AG04450 (cell line): ENCODE results near the gene VWCE. TPM values are rescaled to one million over a fixed set of nuclear protein-coding genes. Genes with fewer than 3 reads are reported as not detected.

Experiments
- CTCF ChIA-PET: fragments of 300-600, 350-600 bp; formaldehyde crosslinking; extraction: SDS; loops from one replicate; lab custom pipeline; 2022; ENCODE audit warnings: antibody characterized with exemption, inconsistent platforms; lab: Charles Lee
- POLR2A ChIA-PET: fragments of 350-600 bp; formaldehyde crosslinking; extraction: SDS; loops from one replicate; lab custom pipeline; 2021; ENCODE audit warnings: antibody characterized with exemption, inconsistent platforms; lab: Yijun Ruan, JAX
- DNase-seq: peaks from one replicate; pipeline ENCODE4 v3.0.0-alpha.2; 2011; ENCODE audit warnings: low read depth, low spot score
- H3K27ac ChIP-seq: one replicate; pipeline ENCODE4 v1.5.1; 2012; ENCODE audit warnings: low read depth, low read length, control low read depth
- H3K27me3 ChIP-seq: one replicate; pipeline ENCODE4 v1.6.0; 2012; ENCODE audit warnings: low read length; ENCODE audit not compliant: control insufficient read depth, insufficient read depth
- H3K4me3 ChIP-seq: 2 replicates; pipeline ENCODE4 v1.5.1; 2011; ENCODE audit warnings: mild to moderate bottlenecking, low read depth, low read length, control low read depth
- H3K9me3 ChIP-seq: 2 replicates; pipeline ENCODE4 v1.5.1; 2012; ENCODE audit warnings: low read length; ENCODE audit not compliant: control insufficient read depth, insufficient read depth
- CTCF ChIP-seq: IDR thresholded peaks from 2 replicates; pipeline ENCODE4 v1.5.1; 2011; ENCODE audit warnings: low read depth, low read length, control low read depth, inconsistent platforms
- polyA plus RNA-seq: library from polyadenylated mRNA; depleted of rRNA; stranded (reverse); fragments of >200 nt; gene quantifications from 2 replicates; pipeline ENCODE4 v1.2.3, GENCODE V29; 2011

VWCE gene
- polyA plus RNA-seq, 1 experiment: 1.4 TPM

GRCh38 chr11:61309739-61310138 lies 14.6 kb upstream of the VWCE start:
- ChIA-PET CTCF (interaction anchor here (0.8 kb wide), 1 partner anchor 26 kb away, joined by 3 read pairs; no protein-coding TSS in a partner anchor), POLR2A (interaction anchor here (1.7 kb wide), 1 partner anchor 11 kb away, joined by 10 read pairs; no protein-coding TSS in a partner anchor)
- TF ChIP-seq CTCF: no peak
- no peak for DNase-seq
- H3K4me3 ChIP-seq: no peak overlapping the region
- no peaks in the 10 kb centered on the region for H3K9me3 ChIP-seq
- no peak overlapping the region for H3K27ac ChIP-seq
- no peaks in the 10 kb centered on the region for H3K27me3 ChIP-seq

- POLR2A ChIA-PET: interaction anchor here (1.7 kb wide), 1 partner anchor 12 kb away, joined by 10 read pairs; no protein-coding TSS in a partner anchor
- DNase-seq: no peak
- H3K27me3 ChIP-seq: no peaks in the 10 kb centered on the region
- TF ChIP-seq CTCF: no peak
- H3K4me3 ChIP-seq: no peak overlapping the region
- H3K27ac ChIP-seq: no peak overlapping the region
- H3K9me3 ChIP-seq: no peaks in the 10 kb centered on the region
- CTCF ChIA-PET: interaction anchor here (1.2 kb wide), 1 partner anchor 76 kb away, joined by 3 read pairs; no protein-coding TSS in a partner anchor
Observed at GRCh38 chr11:61309141-61309540, 14.0 kb upstream of the VWCE start.

- Histone ChIP-seq H3K9me3 (no peaks in the 10 kb centered on the region), H3K4me3 (no peak overlapping the region), H3K27ac (no peak overlapping the region), H3K27me3 (no peaks in the 10 kb centered on the region)
- POLR2A ChIA-PET: no interaction called here
- DNase-seq: no peak
- no peak for TF ChIP-seq CTCF
- CTCF ChIA-PET: interaction anchor here (1.5 kb wide), 1 partner anchor 79 kb away, joined by 5 read pairs; no protein-coding TSS in a partner anchor
Observed at GRCh38 chr11:61307354-61307753, 12.2 kb upstream of the VWCE start.

- H3K27me3 ChIP-seq: no peaks in the 10 kb centered on the region
- CTCF ChIA-PET: no interaction called here
- H3K4me3 ChIP-seq: no peak overlapping the region
- DNase-seq: no peak
- POLR2A ChIA-PET: no interaction called here
- no peak overlapping the region for H3K27ac ChIP-seq
- TF ChIP-seq CTCF: no peak
- no peaks in the 10 kb centered on the region for H3K9me3 ChIP-seq
Observed at GRCh38 chr11:61306221-61306620, 11.1 kb upstream of the VWCE start.

- ChIA-PET CTCF (interaction anchor here (0.7 kb wide), 1 partner anchor 247 kb away, joined by 4 read pairs; no protein-coding TSS in a partner anchor), POLR2A (interaction anchor here (0.7 kb wide), 1 partner anchor 85 kb away, joined by 4 read pairs; no protein-coding TSS in a partner anchor)
- no peak for DNase-seq
Observed at GRCh38 chr11:61305417-61305816, 10.3 kb upstream of the VWCE start.

More at GRCh38 chr11:61305417-61305816, 10.3 kb upstream of the VWCE start:
- Histone ChIP-seq H3K9me3 (no peaks in the 10 kb centered on the region), H3K27me3 (no peaks in the 10 kb centered on the region), H3K4me3 (no peak overlapping the region), H3K27ac (no peak overlapping the region)
- no peak for TF ChIP-seq CTCF
